Esophagus muscularis mucosa (tissue), 3 donors: ENCODE results near the gene WNT9A.

ENCODE experiments used
- POLR2A ChIP-seq: fragments of 450-650 bp; IDR thresholded peaks from one replicate; pipeline ENCODE4 v1.6.1; 2017; ENCODE audit warnings: antibody characterized with exemption, moderate library complexity, mild to moderate bottlenecking, low read depth
- POLR2AphosphoS5 ChIP-seq, 2 donors: sonication (generic); formaldehyde crosslinking; IDR thresholded peaks; one replicate each; pipeline ENCODE4 v1.6.1; 2017; ENCODE audit warnings: antibody characterized with exemption in 2 of 2
- TF ChIP-seq, protein P1 (sequence below), 3 experiments: fragments of 200-600 bp in 2 of 3; fragments of 450-650 bp in 1 of 3; sonication (generic) in 2 of 3; IDR thresholded peaks; one replicate each; pipeline ENCODE4 v1.5.1; 2017 to 2019; ENCODE audit warnings: antibody characterized with exemption in 3 of 3, mild to moderate bottlenecking in 2 of 3, moderate library complexity in 1 of 3

DNA sequence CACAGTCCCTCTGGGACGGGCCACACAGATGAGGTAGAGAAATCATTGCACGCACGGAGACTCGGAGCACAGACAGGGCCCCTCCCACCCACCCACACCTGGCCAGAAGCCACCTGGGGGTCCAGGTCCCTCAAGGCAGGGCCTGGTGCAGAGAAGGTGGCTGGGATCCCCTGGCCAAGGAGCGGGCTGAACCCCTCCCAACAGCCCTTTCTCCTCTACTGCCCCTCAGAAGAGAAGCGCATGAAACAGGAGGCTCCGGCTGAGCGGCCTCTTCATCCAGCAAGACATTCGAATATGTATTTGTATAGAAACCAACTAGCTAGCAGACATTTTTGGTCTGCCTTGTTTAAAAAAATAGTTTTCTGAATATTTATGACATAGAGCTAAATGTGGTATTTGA lies 29.0 kb downstream of the WNT9A start:
- TF ChIP-seq, protein P1, sequence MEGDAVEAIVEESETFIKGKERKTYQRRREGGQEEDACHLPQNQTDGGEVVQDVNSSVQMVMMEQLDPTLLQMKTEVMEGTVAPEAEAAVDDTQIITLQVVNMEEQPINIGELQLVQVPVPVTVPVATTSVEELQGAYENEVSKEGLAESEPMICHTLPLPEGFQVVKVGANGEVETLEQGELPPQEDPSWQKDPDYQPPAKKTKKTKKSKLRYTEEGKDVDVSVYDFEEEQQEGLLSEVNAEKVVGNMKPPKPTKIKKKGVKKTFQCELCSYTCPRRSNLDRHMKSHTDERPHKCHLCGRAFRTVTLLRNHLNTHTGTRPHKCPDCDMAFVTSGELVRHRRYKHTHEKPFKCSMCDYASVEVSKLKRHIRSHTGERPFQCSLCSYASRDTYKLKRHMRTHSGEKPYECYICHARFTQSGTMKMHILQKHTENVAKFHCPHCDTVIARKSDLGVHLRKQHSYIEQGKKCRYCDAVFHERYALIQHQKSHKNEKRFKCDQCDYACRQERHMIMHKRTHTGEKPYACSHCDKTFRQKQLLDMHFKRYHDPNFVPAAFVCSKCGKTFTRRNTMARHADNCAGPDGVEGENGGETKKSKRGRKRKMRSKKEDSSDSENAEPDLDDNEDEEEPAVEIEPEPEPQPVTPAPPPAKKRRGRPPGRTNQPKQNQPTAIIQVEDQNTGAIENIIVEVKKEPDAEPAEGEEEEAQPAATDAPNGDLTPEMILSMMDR (IDR thresholded peaks at IDR 0.05) = no peak
- TF ChIP-seq POLR2AphosphoS5 (IDR thresholded peaks at IDR 0.05) = no peak
- no peak for TF ChIP-seq POLR2A
